Astrocyte (in vitro differentiated cells and primary cell): ENCODE results near the gene CPNE4.

Experiments
- EZH2 ChIP-seq: IDR thresholded peaks from 2 replicates; pipeline ENCODE4 v1.6.1; 2012; ENCODE audit warnings: mild to moderate bottlenecking, low read length, inconsistent platforms; ENCODE audit not compliant: insufficient read depth
- TF ChIP-seq, protein P1 (sequence below): IDR thresholded peaks from 2 replicates; pipeline ENCODE4 v1.5.1; 2011; ENCODE audit warnings: low read depth, mild to moderate bottlenecking, inconsistent platforms, low read length, moderate library complexity; ENCODE audit not compliant: insufficient read depth

DNA sequence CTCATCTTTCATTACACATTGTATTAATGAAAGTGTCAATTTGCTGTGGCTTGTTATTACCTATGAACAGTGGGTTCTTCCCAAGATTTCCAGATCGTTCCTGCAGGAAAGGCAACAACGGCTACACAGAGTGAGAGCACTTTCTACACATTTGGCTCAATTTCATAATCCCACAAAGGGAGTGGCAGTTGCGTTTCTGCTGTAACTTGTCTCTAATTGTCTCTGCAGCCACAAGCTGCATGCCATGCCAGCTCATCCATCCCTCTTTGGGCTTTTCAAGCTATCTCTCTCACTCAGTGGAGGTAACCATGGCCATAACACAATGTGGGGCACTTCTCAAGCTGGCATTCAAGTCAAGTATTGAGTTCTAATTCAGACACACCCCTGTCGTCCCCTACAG, 27.7 kb upstream of the CPNE4 start:
- TF ChIP-seq, protein P1, sequence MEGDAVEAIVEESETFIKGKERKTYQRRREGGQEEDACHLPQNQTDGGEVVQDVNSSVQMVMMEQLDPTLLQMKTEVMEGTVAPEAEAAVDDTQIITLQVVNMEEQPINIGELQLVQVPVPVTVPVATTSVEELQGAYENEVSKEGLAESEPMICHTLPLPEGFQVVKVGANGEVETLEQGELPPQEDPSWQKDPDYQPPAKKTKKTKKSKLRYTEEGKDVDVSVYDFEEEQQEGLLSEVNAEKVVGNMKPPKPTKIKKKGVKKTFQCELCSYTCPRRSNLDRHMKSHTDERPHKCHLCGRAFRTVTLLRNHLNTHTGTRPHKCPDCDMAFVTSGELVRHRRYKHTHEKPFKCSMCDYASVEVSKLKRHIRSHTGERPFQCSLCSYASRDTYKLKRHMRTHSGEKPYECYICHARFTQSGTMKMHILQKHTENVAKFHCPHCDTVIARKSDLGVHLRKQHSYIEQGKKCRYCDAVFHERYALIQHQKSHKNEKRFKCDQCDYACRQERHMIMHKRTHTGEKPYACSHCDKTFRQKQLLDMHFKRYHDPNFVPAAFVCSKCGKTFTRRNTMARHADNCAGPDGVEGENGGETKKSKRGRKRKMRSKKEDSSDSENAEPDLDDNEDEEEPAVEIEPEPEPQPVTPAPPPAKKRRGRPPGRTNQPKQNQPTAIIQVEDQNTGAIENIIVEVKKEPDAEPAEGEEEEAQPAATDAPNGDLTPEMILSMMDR, result no peak
- no peak for TF ChIP-seq EZH2
